Measurements from ENCODE around the gene MAFG. TPM values are rescaled to one million over a fixed set of nuclear protein-coding genes. Genes with fewer than 3 reads are reported as not detected.
A peak's percentile ranks its signal among the peaks of the same experiment; 100 is the strongest.

MAFG gene
- total and polyA plus RNA-seq, 2 of the 13 experiments (the other 11 are each of a cell fraction or from before 2014, with no cell fraction given) = 14.5 to 20.0 TPM

GRCh38 chr17:81962499-81963441 is 35.2 kb upstream of the MAFG start (continued):
- TF ChIP-seq, protein P1, sequence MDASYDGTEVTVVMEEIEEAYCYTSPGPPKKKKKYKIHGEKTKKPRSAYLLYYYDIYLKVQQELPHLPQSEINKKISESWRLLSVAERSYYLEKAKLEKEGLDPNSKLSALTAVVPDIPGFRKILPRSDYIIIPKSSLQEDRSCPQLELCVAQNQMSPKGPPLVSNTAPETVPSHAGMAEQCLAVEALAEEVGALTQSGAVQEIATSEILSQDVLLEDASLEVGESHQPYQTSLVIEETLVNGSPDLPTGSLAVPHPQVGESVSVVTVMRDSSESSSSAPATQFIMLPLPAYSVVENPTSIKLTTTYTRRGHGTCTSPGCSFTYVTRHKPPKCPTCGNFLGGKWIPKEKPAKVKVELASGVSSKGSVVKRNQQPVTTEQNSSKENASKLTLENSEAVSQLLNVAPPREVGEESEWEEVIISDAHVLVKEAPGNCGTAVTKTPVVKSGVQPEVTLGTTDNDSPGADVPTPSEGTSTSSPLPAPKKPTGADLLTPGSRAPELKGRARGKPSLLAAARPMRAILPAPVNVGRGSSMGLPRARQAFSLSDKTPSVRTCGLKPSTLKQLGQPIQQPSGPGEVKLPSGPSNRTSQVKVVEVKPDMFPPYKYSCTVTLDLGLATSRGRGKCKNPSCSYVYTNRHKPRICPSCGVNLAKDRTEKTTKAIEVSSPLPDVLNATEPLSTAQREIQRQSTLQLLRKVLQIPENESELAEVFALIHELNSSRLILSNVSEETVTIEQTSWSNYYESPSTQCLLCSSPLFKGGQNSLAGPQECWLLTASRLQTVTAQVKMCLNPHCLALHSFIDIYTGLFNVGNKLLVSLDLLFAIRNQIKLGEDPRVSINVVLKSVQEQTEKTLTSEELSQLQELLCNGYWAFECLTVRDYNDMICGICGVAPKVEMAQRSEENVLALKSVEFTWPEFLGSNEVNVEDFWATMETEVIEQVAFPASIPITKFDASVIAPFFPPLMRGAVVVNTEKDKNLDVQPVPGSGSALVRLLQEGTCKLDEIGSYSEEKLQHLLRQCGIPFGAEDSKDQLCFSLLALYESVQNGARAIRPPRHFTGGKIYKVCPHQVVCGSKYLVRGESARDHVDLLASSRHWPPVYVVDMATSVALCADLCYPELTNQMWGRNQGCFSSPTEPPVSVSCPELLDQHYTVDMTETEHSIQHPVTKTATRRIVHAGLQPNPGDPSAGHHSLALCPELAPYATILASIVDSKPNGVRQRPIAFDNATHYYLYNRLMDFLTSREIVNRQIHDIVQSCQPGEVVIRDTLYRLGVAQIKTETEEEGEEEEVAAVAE (CRISPR knock-in tag; IDR thresholded peaks at IDR 0.05; ENCODE audit: borderline replicate concordance) = no peak; the same call in 1 of the 2 replicates
- no peak for TF ChIP-seq TP53 (CRISPR knock-in tag; conservative IDR thresholded peaks at IDR 0.05)
- TF ChIP-seq ZNF816 (CRISPR knock-in tag; IDR thresholded peaks at IDR 0.05; ENCODE audit: borderline replicate concordance) = no peak
- TF ChIP-seq ZNF10 (CRISPR knock-in tag; IDR thresholded peaks at IDR 0.05; ENCODE audit: borderline replicate concordance, low read depth) = no peak
- TF ChIP-seq, protein P2, sequence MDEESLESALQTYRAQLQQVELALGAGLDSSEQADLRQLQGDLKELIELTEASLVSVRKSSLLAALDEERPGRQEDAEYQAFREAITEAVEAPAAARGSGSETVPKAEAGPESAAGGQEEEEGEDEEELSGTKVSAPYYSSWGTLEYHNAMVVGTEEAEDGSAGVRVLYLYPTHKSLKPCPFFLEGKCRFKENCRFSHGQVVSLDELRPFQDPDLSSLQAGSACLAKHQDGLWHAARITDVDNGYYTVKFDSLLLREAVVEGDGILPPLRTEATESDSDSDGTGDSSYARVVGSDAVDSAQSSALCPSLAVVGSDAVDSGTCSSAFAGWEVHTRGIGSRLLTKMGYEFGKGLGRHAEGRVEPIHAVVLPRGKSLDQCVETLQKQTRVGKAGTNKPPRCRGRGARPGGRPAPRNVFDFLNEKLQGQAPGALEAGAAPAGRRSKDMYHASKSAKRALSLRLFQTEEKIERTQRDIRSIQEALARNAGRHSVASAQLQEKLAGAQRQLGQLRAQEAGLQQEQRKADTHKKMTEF (CRISPR knock-in tag; IDR thresholded peaks at IDR 0.05) = no peak
- TF ChIP-seq, protein P3, sequence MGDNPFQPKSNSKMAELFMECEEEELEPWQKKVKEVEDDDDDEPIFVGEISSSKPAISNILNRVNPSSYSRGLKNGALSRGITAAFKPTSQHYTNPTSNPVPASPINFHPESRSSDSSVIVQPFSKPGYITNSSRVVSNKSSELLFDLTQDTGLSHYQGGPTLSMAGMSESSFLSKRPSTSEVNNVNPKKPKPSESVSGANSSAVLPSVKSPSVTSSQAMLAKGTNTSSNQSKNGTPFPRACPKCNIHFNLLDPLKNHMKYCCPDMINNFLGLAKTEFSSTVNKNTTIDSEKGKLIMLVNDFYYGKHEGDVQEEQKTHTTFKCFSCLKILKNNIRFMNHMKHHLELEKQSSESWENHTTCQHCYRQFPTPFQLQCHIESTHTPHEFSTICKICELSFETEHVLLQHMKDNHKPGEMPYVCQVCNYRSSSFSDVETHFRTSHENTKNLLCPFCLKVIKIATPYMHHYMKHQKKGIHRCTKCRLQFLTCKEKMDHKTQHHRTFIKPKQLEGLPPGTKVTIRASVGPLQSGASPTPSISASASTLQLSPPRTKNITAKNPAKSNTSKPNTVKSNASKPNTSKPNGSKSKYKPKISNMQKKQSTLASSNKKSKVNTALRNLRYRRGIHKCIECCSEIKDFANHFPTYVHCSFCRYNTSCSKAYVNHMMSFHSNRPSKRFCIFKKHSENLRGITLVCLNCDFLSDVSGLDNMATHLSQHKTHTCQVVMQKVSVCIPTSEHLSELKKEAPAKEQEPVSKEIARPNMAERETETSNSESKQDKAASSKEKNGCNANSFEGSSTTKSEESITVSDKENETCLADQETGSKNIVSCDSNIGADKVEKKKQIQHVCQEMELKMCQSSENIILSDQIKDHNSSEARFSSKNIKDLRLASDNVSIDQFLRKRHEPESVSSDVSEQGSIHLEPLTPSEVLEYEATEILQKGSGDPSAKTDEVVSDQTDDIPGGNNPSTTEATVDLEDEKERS (CRISPR knock-in tag; IDR thresholded peaks at IDR 0.05) = 0 out of 2 replicates have a peak, but pooled peaks have one; percentile 52
- TF ChIP-seq HNF1B (CRISPR knock-in tag; IDR thresholded peaks at IDR 0.05) = no peak
- peak; percentile 25 for TF ChIP-seq ZNF883 (CRISPR knock-in tag; IDR thresholded peaks at IDR 0.05; ENCODE audit: not compliant biosample characterization)
- TF ChIP-seq, protein P4, sequence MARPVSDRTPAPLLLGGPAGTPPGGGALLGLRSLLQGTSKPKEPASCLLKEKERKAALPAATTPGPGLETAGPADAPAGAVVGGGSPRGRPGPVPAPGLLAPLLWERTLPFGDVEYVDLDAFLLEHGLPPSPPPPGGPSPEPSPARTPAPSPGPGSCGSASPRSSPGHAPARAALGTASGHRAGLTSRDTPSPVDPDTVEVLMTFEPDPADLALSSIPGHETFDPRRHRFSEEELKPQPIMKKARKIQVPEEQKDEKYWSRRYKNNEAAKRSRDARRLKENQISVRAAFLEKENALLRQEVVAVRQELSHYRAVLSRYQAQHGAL (CRISPR knock-in tag; IDR thresholded peaks at IDR 0.05; ENCODE audit: not compliant biosample characterization) = no peak
- TF ChIP-seq HES4 (CRISPR knock-in tag; IDR thresholded peaks at IDR 0.05; ENCODE audit: borderline replicate concordance) = peak; percentile 28; the same call in 1 of the 2 replicates
- TF ChIP-seq YEATS2 (CRISPR knock-in tag; IDR thresholded peaks at IDR 0.05; ENCODE audit: borderline replicate concordance) = no peak
- no peak for TF ChIP-seq ZNF660 (CRISPR knock-in tag; IDR thresholded peaks at IDR 0.05; ENCODE audit: borderline replicate concordance, low read depth)
- no peak for TF ChIP-seq RFXANK (CRISPR knock-in tag; IDR thresholded peaks at IDR 0.05)
- no peak; the same call in 1 of the 2 replicates for TF ChIP-seq ARNT2 (CRISPR knock-in tag; IDR thresholded peaks at IDR 0.05; ENCODE audit: low read depth)
- TF ChIP-seq ZNF761 (CRISPR knock-in tag; conservative IDR thresholded peaks at IDR 0.05) = no peak

Measured in HepG2 (cell line).